Right ventricle myocardium superior (tissue), 1 donor: ENCODE measurements around the gene ZNF790. TPM values are rescaled to one million over a fixed set of nuclear protein-coding genes. Genes with fewer than 3 reads are reported as not detected.
"Not testable (repeated sequence)": the region's sequence is repeated elsewhere in the genome, so short reads cannot be mapped to it uniquely, and the experiment has no call there.

Source experiments
- ATAC-seq: fragments of 200-7000 bp; cut with Tn5 transposase; one replicate; pipeline ENCODE4 v1.9.1; 2020; ENCODE audit warnings: mild to moderate bottlenecking; ENCODE audit not compliant: poor library complexity
- DNase-seq: peaks from one replicate; pipeline ENCODE4 v3.0.0-alpha.2; 2020
- intact Hi-C: fragments of 100-400 bp; cut with DNase I; formaldehyde crosslinking; loops from one replicate; pipeline ENCODE4 v1.11.2; 2022
- long read RNA-seq: library from polyadenylated mRNA; unstranded; transcript quantifications from one replicate; pipeline ENCODE4 v2.0.0, GENCODE V29; 2021
- total RNA-seq: library from RNA; stranded (reverse); fragmentation: NEBNext Ultra II Directional; extraction: Animal tissue kit (Norgen Biotek cat#: 25700); gene quantifications from one replicate; pipeline ENCODE4 v1.2.1, GENCODE V29; 2021
- donor health status: DM: no; HTN: yes; CAD: no; lungs with severe emphysema.

The ZNF790 gene
- total RNA-seq: 9.8 TPM
- long read RNA-seq, transcript ZNF790-201 (5 exons, 3,037 nt): major isoform, 9 of 11 reads
- long read RNA-seq, partial matches to known transcripts: 0 of 11 reads
- long read RNA-seq, other reads (novel, unspliced or antisense): 2 of 11 reads

GRCh38 chr19:36837906-36838783 is at the start of gene ZNF790:
ZNF790 (minus strand) TSS chr19:36838387; CDS start chr19:36825619, 12,768 bp downstream.
- ATAC-seq (peak; percentile 99), DNase-seq (peak; percentile 93)
- intact Hi-C loops: no loop called here

- ATAC-seq (no peak), DNase-seq (no peak)
- intact Hi-C loops: no loop called here
Measured at GRCh38 chr19:36876993-36877938, 39.1 kb upstream of the ZNF790 start.

- intact Hi-C loops: no loop called here
- DNase-seq (no peak), ATAC-seq (no peak)
Measured at GRCh38 chr19:36851898-36852297, 13.7 kb upstream of the ZNF790 start.

- ATAC-seq: peak; percentile 98
- peak; percentile 94 for DNase-seq
- intact Hi-C loops: no loop called here
Measured at GRCh38 chr19:36850559-36851442, 12.6 kb upstream of the ZNF790 start, which contains the start of gene ZNF345. ZNF345 (plus strand) TSS chr19:36850876; CDS start chr19:36876831, 25,955 bp downstream.

GRCh38 chr19:36849701-36850558 is 11.7 kb upstream of the ZNF790 start:
- intact Hi-C loops: no loop called here
- DNase-seq: peak; percentile 94
- ATAC-seq: peak; percentile 98

- no peak for ATAC-seq
- DNase-seq: no peak
- intact Hi-C loops: no loop called here
Measured at GRCh38 chr19:36847968-36848367, 9.8 kb upstream of the ZNF790 start.

GRCh38 chr19:36838784-36839324 is 667 bp upstream of the ZNF790 start:
- no peak for ATAC-seq
- intact Hi-C loops: no loop called here
- no peak for DNase-seq

GRCh38 chr19:36837176-36837905 is 846 bp downstream of the ZNF790 start:
- intact Hi-C loops: no loop called here
- ATAC-seq (no peak), DNase-seq (no peak)

GRCh38 chr19:36833430-36833829 is 4.8 kb downstream of the ZNF790 start:
- DNase-seq (no peak), ATAC-seq (no peak)
- intact Hi-C loops: no loop called here

GRCh38 chr19:36821758-36822157 is 16.4 kb downstream of the ZNF790 start:
- ATAC-seq (no peak), DNase-seq (no peak)
- intact Hi-C loops: no loop called here

GRCh38 chr19:36819130-36819630 is 19.0 kb downstream of the ZNF790 start:
- intact Hi-C loops: no loop called here
- no peak for ATAC-seq
- DNase-seq: no peak

GRCh38 chr19:36807029-36807428 is 31.2 kb downstream of the ZNF790 start:
- ATAC-seq (no peak), DNase-seq (no peak)
- intact Hi-C loops: no loop called here

- intact Hi-C loops: no loop called here
- DNase-seq (no peak), ATAC-seq (no peak)
Measured at GRCh38 chr19:36805364-36805763, 32.8 kb downstream of the ZNF790 start.

GRCh38 chr19:36797786-36798108 is 40.4 kb downstream of the ZNF790 start:
- DNase-seq (no peak), ATAC-seq (no peak)
- intact Hi-C loops: no loop called here

- intact Hi-C loops: no loop called here
- ATAC-seq (no peak), DNase-seq (no peak)
Measured at GRCh38 chr19:36796714-36796992, 41.5 kb downstream of the ZNF790 start.

- peak; percentile 49 for DNase-seq
- peak; percentile 99 for ATAC-seq
- intact Hi-C loops: not testable (repeated sequence)
Measured at GRCh38 chr19:36791420-36792141, 46.6 kb downstream of the ZNF790 start.
